ENCODE measurements around the gene SRSF1.

- TF ChIP-seq CTCF (conservative IDR thresholded peaks at IDR 0.05; ENCODE audit: low read depth, low read length) (no peak), SMC3 (IDR thresholded peaks at IDR 0.05; ENCODE audit: low read depth, low read length) (no peak), BHLHE40 (IDR thresholded peaks at IDR 0.05; ENCODE audit: low read depth, low read length) (no peak), POLR2A (IDR thresholded peaks at IDR 0.05; ENCODE audit: low read depth, low read length) (no peak), MXI1 (IDR thresholded peaks at IDR 0.05; ENCODE audit: borderline replicate concordance, low read depth, low read length) (no peak), RAD21 (IDR thresholded peaks at IDR 0.05; ENCODE audit: low read length) (no peak)
Measured at GRCh38 chr17:57956291-57957119, 50.5 kb downstream of the SRSF1 start.

Measured in IMR-90 (cell line).